GM12892 (cell line): ENCODE data around the gene ZNF28.
"Not testable (repeated sequence)": the region's sequence is repeated elsewhere in the genome, so short reads cannot be mapped to it uniquely, and the experiment has no call there.

Experiments
- POLR2A ChIP-seq: IDR thresholded peaks from 2 replicates; pipeline ENCODE4 v1.6.1; 2011; ENCODE audit warnings: low read depth, low read length, control low read depth
- POLR2AphosphoS5 ChIP-seq: IDR thresholded peaks from 2 replicates; pipeline ENCODE4 v1.6.1; 2011; ENCODE audit warnings: low read depth, low read length, control low read depth
- TAF1 ChIP-seq: IDR thresholded peaks from 2 replicates; pipeline ENCODE4 v1.6.1; 2011; ENCODE audit warnings: low read depth, mild to moderate bottlenecking, control low read depth, low read length, borderline replicate concordance

DNA sequence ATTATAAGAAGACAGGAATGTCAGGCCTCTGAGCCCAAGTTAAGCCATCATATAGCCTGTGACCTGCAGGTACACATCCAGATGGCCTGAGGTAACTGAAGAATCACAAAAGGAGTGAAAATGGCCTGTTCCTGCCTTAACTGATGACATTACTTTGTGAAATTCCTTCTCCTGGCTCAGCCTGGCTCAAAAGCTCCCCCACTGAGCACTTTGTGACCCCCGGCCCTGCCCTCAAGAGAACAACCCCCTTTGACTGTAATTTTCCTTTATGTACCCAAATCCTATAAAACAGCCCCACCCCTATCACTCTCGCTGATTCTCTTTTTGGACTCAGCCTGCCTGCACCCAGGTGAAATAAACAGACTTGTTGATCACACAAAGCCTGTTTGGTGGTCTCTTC, 65.0 kb downstream of the ZNF28 start:
- not testable (repeated sequence) for TF ChIP-seq POLR2AphosphoS5, POLR2A, TAF1
